ENCODE results near the gene ZSCAN4.

The ZSCAN4 gene

DNA sequence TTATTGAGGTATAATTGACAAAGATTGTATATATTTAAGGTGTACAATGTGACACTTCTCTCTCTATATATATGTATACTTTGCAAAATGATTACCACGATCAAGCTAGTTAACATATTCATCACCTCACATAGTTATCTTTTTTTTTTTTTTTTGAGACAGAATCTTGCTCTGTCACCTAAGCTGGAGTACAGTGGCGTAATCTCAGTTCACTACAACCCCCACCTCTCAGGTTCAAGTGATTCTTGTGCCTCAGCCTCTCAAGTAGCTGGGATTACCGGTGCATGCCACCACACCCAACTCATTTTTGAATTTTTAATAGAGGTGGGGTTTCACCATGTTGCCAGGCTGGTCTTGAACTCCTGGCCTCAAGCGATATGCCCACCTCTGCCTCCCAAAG is 3.7 kb downstream of the ZSCAN4 start:
- H3K9me3 ChIP-seq (ENCODE audit: control insufficient read depth in 1 of 2, low read length in 2 of 2), result peaks cover 0 to 4% of the 10 kb centered on the region in 2 donors
- no peak overlapping the region for H3K9ac ChIP-seq (ENCODE audit: low read depth in 1 of 2, low read length in 2 of 2)
- no peak overlapping the region for H3K27ac ChIP-seq (ENCODE audit: low read depth, low read length)
- H3K4me3 ChIP-seq (ENCODE audit: low read depth in 1 of 2, low read length in 2 of 2), result no peak overlapping the region
- H3K4me1 ChIP-seq (ENCODE audit: control insufficient read depth in 1 of 2, insufficient read depth in 2 of 2, low read length in 2 of 2), result no peaks in the 10 kb centered on the region
- H3K27me3 ChIP-seq (ENCODE audit: control insufficient read depth in 1 of 2, insufficient read depth in 2 of 2, low read length in 2 of 2), result no peaks in the 10 kb centered on the region
- H3K36me3 ChIP-seq (ENCODE audit: control insufficient read depth in 1 of 2, insufficient read depth in 2 of 2, low read length in 2 of 2), result no peaks in the 10 kb centered on the region

DNA sequence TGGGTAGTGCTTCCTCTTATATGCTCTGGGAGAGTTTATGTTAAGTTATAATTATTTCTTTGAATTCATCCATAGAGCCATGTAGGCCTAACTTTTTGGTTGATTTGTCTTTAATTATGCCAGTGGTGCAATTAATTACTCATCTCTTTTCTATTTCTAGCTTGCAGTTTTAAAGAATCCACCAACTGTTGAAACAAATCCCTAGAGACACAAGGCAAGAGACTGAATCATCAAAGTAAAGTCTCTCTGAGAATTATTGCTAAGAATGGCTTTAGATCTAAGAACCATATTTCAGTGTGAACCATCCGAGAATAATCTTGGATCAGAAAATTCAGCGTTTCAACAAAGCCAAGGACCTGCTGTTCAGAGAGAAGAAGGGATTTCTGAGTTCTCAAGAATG is 7.1 kb downstream of the ZSCAN4 start:
- Histone ChIP-seq H3K4me3 (ENCODE audit: low read depth in 1 of 2, low read length in 2 of 2) (no peak overlapping the region), H3K4me1 (ENCODE audit: control insufficient read depth in 1 of 2, insufficient read depth in 2 of 2, low read length in 2 of 2) (no peaks in the 10 kb centered on the region), H3K27me3 (ENCODE audit: control insufficient read depth in 1 of 2, insufficient read depth in 2 of 2, low read length in 2 of 2) (no peaks in the 10 kb centered on the region), H3K36me3 (ENCODE audit: control insufficient read depth in 1 of 2, insufficient read depth in 2 of 2, low read length in 2 of 2) (no peaks in the 10 kb centered on the region), H3K9me3 (ENCODE audit: control insufficient read depth in 1 of 2, low read length in 2 of 2) (peaks cover 0 to 8% of the 10 kb centered on the region in 2 donors), H3K27ac (ENCODE audit: low read depth, low read length) (no peak overlapping the region), H3K9ac (ENCODE audit: low read depth in 1 of 2, low read length in 2 of 2) (no peak overlapping the region)

DNA sequence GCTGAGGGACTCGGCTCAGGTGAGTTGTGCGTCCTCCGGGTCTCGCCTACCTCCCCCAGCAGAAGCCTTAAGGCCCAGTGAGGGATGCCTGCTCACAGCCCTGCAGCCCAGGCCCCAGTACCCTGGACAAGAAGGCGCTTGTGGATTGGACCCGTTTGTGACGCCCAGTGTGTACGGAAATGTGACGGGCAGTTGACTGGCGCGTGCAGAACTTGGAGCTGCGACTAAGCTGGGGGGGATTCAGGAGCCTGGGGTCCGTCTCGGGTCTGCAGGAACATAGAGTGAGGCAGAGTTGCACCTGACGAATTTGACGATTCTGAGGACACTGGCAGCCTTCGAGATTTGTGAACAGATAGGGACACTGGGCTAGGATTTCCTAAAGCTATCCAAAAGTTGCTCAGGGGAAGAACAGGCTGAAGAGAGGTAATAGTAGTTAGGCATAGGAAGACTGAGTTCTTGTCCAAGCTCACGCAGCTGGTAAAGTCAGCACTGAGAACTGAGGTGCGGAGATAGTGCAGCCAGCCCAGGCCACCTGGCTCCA is 13.6 kb downstream of the ZSCAN4 start:
- no peaks in the 10 kb centered on the region for H3K27me3 ChIP-seq (ENCODE audit: control insufficient read depth in 1 of 2, insufficient read depth in 2 of 2, low read length in 2 of 2)
- peak overlapping the region; percentile 28 to 67 for H3K9ac ChIP-seq (ENCODE audit: low read depth in 1 of 2, low read length in 2 of 2)
- no peak overlapping the region for H3K27ac ChIP-seq (ENCODE audit: low read depth, low read length)
- H3K4me1 ChIP-seq (ENCODE audit: control insufficient read depth in 1 of 2, insufficient read depth in 2 of 2, low read length in 2 of 2), result peaks cover 8 to 12% of the 10 kb centered on the region in 2 donors
- H3K9me3 ChIP-seq (ENCODE audit: control insufficient read depth in 1 of 2, low read length in 2 of 2), result peaks cover 47 to 52% of the 10 kb centered on the region in 2 donors
- peaks cover 40 to 44% of the 10 kb centered on the region in 2 donors for H3K36me3 ChIP-seq (ENCODE audit: control insufficient read depth in 1 of 2, insufficient read depth in 2 of 2, low read length in 2 of 2)
- H3K4me3 ChIP-seq (ENCODE audit: low read depth in 1 of 2, low read length in 2 of 2), result peak overlapping the region; percentile 92 to 93

DNA sequence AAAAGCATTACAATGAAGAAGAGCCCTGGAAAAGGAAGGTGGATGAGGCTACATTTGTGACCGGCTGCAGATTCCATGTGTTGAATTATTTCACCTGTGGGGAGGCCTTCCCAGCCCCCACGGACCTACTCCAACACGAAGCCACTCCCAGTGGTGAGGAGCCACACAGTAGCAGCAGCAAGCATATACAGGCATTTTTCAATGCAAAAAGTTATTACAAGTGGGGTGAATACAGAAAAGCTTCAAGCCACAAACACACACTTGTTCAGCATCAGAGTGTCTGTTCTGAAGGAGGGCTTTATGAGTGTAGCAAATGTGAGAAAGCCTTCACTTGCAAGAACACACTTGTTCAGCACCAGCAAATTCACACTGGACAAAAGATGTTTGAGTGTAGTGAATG is 18.0 kb downstream of the ZSCAN4 start:
- H3K4me1 ChIP-seq (ENCODE audit: control insufficient read depth in 1 of 2, insufficient read depth in 2 of 2, low read length in 2 of 2), result peaks cover 8 to 12% of the 10 kb centered on the region in 2 donors
- peaks cover 83 to 88% of the 10 kb centered on the region in 2 donors for H3K9me3 ChIP-seq (ENCODE audit: control insufficient read depth in 1 of 2, low read length in 2 of 2)
- H3K9ac ChIP-seq (ENCODE audit: low read depth in 1 of 2, low read length in 2 of 2), result no peak overlapping the region
- no peak overlapping the region for H3K27ac ChIP-seq (ENCODE audit: low read depth, low read length)
- H3K27me3 ChIP-seq (ENCODE audit: control insufficient read depth in 1 of 2, insufficient read depth in 2 of 2, low read length in 2 of 2), result no peaks in the 10 kb centered on the region
- H3K4me3 ChIP-seq (ENCODE audit: low read depth in 1 of 2, low read length in 2 of 2), result peak overlapping the region; percentile 38 to 41
- H3K36me3 ChIP-seq (ENCODE audit: control insufficient read depth in 1 of 2, insufficient read depth in 2 of 2, low read length in 2 of 2), result peaks cover 56 to 64% of the 10 kb centered on the region in 2 donors

DNA sequence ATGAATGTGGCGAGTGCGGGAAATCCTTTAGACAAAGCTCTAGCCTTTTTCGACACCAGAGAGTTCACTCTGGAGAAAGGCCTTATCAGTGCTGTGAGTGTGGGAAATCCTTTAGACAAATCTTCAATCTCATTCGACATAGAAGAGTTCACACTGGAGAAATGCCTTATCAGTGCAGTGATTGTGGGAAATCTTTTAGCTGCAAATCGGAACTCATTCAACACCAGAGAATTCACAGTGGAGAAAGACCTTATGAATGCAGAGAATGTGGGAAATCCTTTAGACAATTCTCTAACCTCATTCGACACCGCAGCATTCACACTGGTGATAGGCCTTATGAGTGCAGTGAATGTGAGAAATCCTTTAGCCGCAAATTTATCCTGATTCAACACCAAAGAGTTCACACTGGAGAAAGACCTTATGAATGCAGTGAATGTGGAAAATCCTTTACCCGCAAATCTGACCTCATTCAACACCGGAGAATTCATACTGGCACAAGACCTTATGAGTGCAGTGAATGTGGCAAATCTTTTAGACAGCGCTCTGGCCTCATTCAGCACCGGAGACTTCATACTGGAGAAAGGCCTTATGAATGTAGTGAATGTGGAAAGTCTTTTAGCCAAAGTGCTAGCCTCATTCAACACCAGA is 18.8 kb downstream of the ZSCAN4 start:
- H3K9ac ChIP-seq (ENCODE audit: low read depth in 1 of 2, low read length in 2 of 2), result no peak overlapping the region
- H3K9me3 ChIP-seq (ENCODE audit: control insufficient read depth in 1 of 2, low read length in 2 of 2), result peaks cover 83 to 88% of the 10 kb centered on the region in 2 donors

DNA sequence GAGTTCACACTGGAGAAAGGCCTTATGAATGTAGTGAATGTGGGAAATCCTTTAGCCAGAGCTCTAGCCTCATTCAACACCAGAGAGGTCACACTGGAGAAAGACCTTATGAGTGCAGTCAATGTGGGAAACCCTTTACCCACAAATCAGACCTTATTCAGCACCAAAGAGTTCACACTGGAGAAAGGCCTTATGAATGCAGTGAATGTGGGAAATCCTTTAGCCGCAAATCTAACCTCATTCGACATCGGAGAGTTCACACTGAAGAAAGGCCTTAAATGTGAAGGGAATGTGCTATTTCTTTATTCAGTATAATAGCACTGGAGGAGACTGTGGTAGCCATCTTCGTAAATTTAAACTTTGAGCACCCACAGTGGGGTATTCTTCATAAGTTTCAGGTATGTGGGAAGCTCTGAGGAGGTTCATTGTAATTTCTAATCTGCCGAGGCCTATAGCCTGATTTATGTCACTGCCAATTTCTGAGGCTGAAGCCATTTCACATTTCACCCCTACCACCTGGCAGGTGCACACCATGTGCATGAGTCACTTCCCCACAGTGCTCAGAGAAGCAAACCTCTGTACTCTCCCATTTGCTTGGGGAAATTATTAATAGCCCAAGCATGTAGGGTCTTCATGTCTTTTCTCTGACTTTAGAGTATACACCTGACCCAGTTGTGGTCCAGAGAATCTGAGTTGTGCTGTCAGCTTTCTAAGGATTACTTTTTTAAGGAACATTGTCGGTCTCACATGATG is 19.5 kb downstream of the ZSCAN4 start:
- no peak overlapping the region for H3K27ac ChIP-seq (ENCODE audit: low read depth, low read length)
- peaks cover 0 to 3% of the 10 kb centered on the region in 2 donors for H3K4me1 ChIP-seq (ENCODE audit: control insufficient read depth in 1 of 2, insufficient read depth in 2 of 2, low read length in 2 of 2)
- no peak overlapping the region for H3K9ac ChIP-seq (ENCODE audit: low read depth in 1 of 2, low read length in 2 of 2)
- no peaks in the 10 kb centered on the region for H3K27me3 ChIP-seq (ENCODE audit: control insufficient read depth in 1 of 2, insufficient read depth in 2 of 2, low read length in 2 of 2)
- peak overlapping the region in 1 of 2 donors; percentile 41 for H3K4me3 ChIP-seq (ENCODE audit: low read depth in 1 of 2, low read length in 2 of 2)
- peaks cover 58% of the 10 kb centered on the region in 2 donors for H3K36me3 ChIP-seq (ENCODE audit: control insufficient read depth in 1 of 2, insufficient read depth in 2 of 2, low read length in 2 of 2)
- peaks cover 82 to 88% of the 10 kb centered on the region in 2 donors for H3K9me3 ChIP-seq (ENCODE audit: control insufficient read depth in 1 of 2, low read length in 2 of 2)

More for the DNA sequence above, 18.8 kb downstream of the ZSCAN4 start:
- Histone ChIP-seq H3K4me3 (ENCODE audit: low read depth in 1 of 2, low read length in 2 of 2) (peak overlapping the region in 1 of 2 donors; percentile 41), H3K36me3 (ENCODE audit: control insufficient read depth in 1 of 2, insufficient read depth in 2 of 2, low read length in 2 of 2) (peaks cover 56 to 64% of the 10 kb centered on the region in 2 donors), H3K4me1 (ENCODE audit: control insufficient read depth in 1 of 2, insufficient read depth in 2 of 2, low read length in 2 of 2) (peaks cover 6 to 10% of the 10 kb centered on the region in 2 donors), H3K27me3 (ENCODE audit: control insufficient read depth in 1 of 2, insufficient read depth in 2 of 2, low read length in 2 of 2) (no peaks in the 10 kb centered on the region), H3K27ac (ENCODE audit: low read depth, low read length) (no peak overlapping the region)

DNA sequence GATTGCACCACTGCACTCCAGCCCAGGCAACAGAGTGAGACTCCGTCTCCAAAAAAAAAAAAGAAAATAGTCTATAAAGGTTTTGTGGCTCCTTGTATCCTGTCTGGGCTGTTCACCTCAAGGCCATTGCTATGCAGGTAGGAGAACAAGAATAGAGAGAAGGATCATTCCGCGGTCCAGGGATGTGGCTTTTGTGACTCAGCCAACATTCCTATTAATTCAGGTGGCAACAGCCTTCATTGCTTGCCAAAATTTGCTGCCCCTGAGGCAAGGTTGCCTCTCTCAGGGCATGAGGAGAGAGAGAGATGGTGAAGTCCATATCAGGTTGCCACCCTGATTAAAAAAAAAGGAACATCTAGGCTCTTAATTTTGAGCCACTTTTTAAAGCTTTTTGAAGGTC is 21.0 kb downstream of the ZSCAN4 start:
- Histone ChIP-seq H3K27ac (ENCODE audit: low read depth, low read length) (no peak overlapping the region), H3K27me3 (ENCODE audit: control insufficient read depth in 1 of 2, insufficient read depth in 2 of 2, low read length in 2 of 2) (no peaks in the 10 kb centered on the region), H3K9ac (ENCODE audit: low read depth in 1 of 2, low read length in 2 of 2) (no peak overlapping the region), H3K9me3 (ENCODE audit: control insufficient read depth in 1 of 2, low read length in 2 of 2) (peaks cover 82 to 88% of the 10 kb centered on the region in 2 donors), H3K4me3 (ENCODE audit: low read depth in 1 of 2, low read length in 2 of 2) (no peak overlapping the region), H3K36me3 (ENCODE audit: control insufficient read depth in 1 of 2, insufficient read depth in 2 of 2, low read length in 2 of 2) (peaks cover 44 to 57% of the 10 kb centered on the region in 2 donors), H3K4me1 (ENCODE audit: control insufficient read depth in 1 of 2, insufficient read depth in 2 of 2, low read length in 2 of 2) (no peaks in the 10 kb centered on the region)

DNA sequence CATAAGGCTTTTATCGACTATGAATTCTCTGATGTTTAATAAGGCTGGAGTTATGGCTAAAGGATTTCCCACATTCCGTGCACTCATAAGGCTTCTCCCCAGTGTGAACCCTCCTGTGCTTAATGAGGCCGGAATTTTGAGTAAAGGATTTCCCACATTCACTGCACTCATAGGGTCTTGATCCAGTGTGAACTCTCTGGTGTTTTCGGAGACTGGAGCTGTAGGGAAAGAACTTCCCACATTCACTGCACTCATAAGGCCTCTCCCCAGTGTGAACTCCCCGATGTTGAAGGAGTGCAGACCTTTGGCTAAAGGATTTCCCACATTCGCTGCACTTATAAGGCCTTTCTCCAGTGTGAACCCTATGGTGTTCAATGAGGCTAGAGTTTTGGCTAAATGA is 32.9 kb downstream of the ZSCAN4 start:
- Histone ChIP-seq H3K27me3 (ENCODE audit: control insufficient read depth in 1 of 2, insufficient read depth in 2 of 2, low read length in 2 of 2) (no peaks in the 10 kb centered on the region), H3K36me3 (ENCODE audit: control insufficient read depth in 1 of 2, insufficient read depth in 2 of 2, low read length in 2 of 2) (peaks cover 8 to 17% of the 10 kb centered on the region in 2 donors), H3K4me1 (ENCODE audit: control insufficient read depth in 1 of 2, insufficient read depth in 2 of 2, low read length in 2 of 2) (no peaks in the 10 kb centered on the region), H3K27ac (ENCODE audit: low read depth, low read length) (no peak overlapping the region), H3K9ac (ENCODE audit: low read depth in 1 of 2, low read length in 2 of 2) (no peak overlapping the region), H3K4me3 (ENCODE audit: low read depth in 1 of 2, low read length in 2 of 2) (no peak overlapping the region), H3K9me3 (ENCODE audit: control insufficient read depth in 1 of 2, low read length in 2 of 2) (peaks cover 73 to 79% of the 10 kb centered on the region in 2 donors)

DNA sequence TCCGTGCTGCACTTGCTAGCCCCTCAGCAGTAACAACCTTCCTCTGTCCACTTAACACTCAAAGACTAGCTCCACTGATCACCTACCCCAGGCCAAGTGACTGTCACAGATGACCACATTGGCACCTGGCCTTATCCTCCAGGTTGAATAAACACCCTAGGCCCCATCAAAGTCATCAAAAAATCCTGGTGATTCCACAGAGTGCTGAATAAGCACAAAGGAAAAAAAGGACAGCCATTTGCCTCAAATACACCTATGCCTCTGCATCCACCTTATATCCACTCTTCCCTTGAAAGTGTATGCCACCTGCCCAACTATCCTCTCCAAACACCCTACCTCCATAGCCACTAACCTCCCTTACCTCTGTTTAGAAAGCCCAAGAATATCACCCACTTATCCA is 37.6 kb downstream of the ZSCAN4 start:
- Histone ChIP-seq H3K27me3 (ENCODE audit: control insufficient read depth in 1 of 2, insufficient read depth in 2 of 2, low read length in 2 of 2) (no peaks in the 10 kb centered on the region), H3K36me3 (ENCODE audit: control insufficient read depth in 1 of 2, insufficient read depth in 2 of 2, low read length in 2 of 2) (peaks cover 8 to 10% of the 10 kb centered on the region in 2 donors), H3K9ac (ENCODE audit: low read depth in 1 of 2, low read length in 2 of 2) (no peak overlapping the region), H3K4me3 (ENCODE audit: low read depth in 1 of 2, low read length in 2 of 2) (peak overlapping the region in 1 of 2 donors; percentile 32), H3K4me1 (ENCODE audit: control insufficient read depth in 1 of 2, insufficient read depth in 2 of 2, low read length in 2 of 2) (no peaks in the 10 kb centered on the region), H3K9me3 (ENCODE audit: control insufficient read depth in 1 of 2, low read length in 2 of 2) (peaks cover 64 to 66% of the 10 kb centered on the region in 2 donors), H3K27ac (ENCODE audit: low read depth, low read length) (no peak overlapping the region)

All from duodenal mucosa (tissue), 2 donors.